GM23338 (cell line): Measurements from ENCODE around the gene SLC15A1. TPM values are rescaled to one million over a fixed set of nuclear protein-coding genes. Genes with fewer than 3 reads are reported as not detected.

Experiments
- ATAC-seq: fragments of 200-7000 bp; cut with Tn5 transposase; 3 replicates; pipeline ENCODE4 v1.9.1; 2020
- DNase-seq: peaks from one replicate; pipeline ENCODE4 v3.0.0-alpha.2; 2015; ENCODE audit warnings: low spot score
- H2AFZ ChIP-seq: fragments of 200-600 bp; sonication (generic); 2 replicates; pipeline ENCODE4 v1.8.0; 2016; ENCODE audit warnings: antibody characterized with exemption, mild to moderate bottlenecking, moderate library complexity
- H3F3A ChIP-seq: fragments of 200-600 bp; sonication (generic); replicated peaks from 2 replicates; pipeline ENCODE4 v1.8.0; 2017; ENCODE audit warnings: antibody characterized with exemption, mixed run types, low read depth
- H3K27ac ChIP-seq: fragments of 200-600 bp; sonication (generic); 2 replicates; pipeline ENCODE4 v1.6.1; 2016; ENCODE audit warnings: low read depth
- H3K27me3 ChIP-seq: fragments of 200-600 bp; sonication (generic); 2 replicates; pipeline ENCODE4 v1.8.0; 2016; ENCODE audit warnings: mild to moderate bottlenecking, mixed run types, moderate library complexity; ENCODE audit not compliant: insufficient read depth
- H3K36me3 ChIP-seq: fragments of 200-600 bp; sonication (generic); 2 replicates; pipeline ENCODE4 v1.8.0; 2016; ENCODE audit warnings: mild to moderate bottlenecking; ENCODE audit not compliant: insufficient read depth
- H3K4me1 ChIP-seq: fragments of 200-600 bp; sonication (generic); 2 replicates; pipeline ENCODE4 v1.8.0; 2016; ENCODE audit warnings: mild to moderate bottlenecking, moderate library complexity; ENCODE audit not compliant: insufficient read depth
- H3K4me2 ChIP-seq: fragments of 200-600 bp; sonication (generic); 2 replicates; pipeline ENCODE4 v1.7.1; 2017; ENCODE audit warnings: mixed run types
- H3K4me3 ChIP-seq: fragments of 200-600 bp; sonication (generic); 2 replicates; pipeline ENCODE4 v1.6.1; 2016; ENCODE audit warnings: mixed run types
- H3K79me2 ChIP-seq: fragments of 200-600 bp; sonication (generic); replicated peaks from 2 replicates; pipeline ENCODE4 v1.8.0; 2017; ENCODE audit warnings: mild to moderate bottlenecking; ENCODE audit not compliant: insufficient read depth
- H3K9me2 ChIP-seq: fragments of 200-600 bp; sonication (generic); 2 replicates; pipeline ENCODE4 v1.8.0; 2017; ENCODE audit not compliant: insufficient read depth
- H4K20me1 ChIP-seq: fragments of 200-600 bp; sonication (generic); replicated peaks from 2 replicates; pipeline ENCODE4 v1.8.0; 2017; ENCODE audit warnings: mild to moderate bottlenecking; ENCODE audit not compliant: insufficient read depth
- H3K27ac Mint-ChIP-seq: 2 replicates; pipeline ENCODE4 v1.8.0; 2020; ENCODE audit warnings: inconsistent platforms, mild to moderate bottlenecking, moderate library complexity, mixed read lengths
- H3K27me3 Mint-ChIP-seq: 3 replicates; pipeline ENCODE4 v1.8.0; 2022; ENCODE audit warnings: low read depth, mild to moderate bottlenecking, moderate library complexity, mixed read lengths, inconsistent platforms; ENCODE audit not compliant: insufficient read depth, poor library complexity
- H3K36me3 Mint-ChIP-seq: 3 replicates; pipeline ENCODE4 v1.8.0; 2021; ENCODE audit warnings: low read depth, mild to moderate bottlenecking, inconsistent platforms, moderate library complexity, mixed read lengths
- H3K4me1 Mint-ChIP-seq: 3 replicates; pipeline ENCODE4 v1.8.0; 2020; ENCODE audit warnings: mild to moderate bottlenecking, inconsistent platforms, mixed read lengths
- H3K4me3 Mint-ChIP-seq: 3 replicates; pipeline ENCODE4 v1.8.0; 2021; ENCODE audit warnings: moderate library complexity, mild to moderate bottlenecking, inconsistent platforms, mixed read lengths
- H3K9me3 Mint-ChIP-seq: 3 replicates; pipeline ENCODE4 v1.8.0; 2020; ENCODE audit warnings: moderate library complexity, mild to moderate bottlenecking, inconsistent platforms, mixed read lengths
- EZH2phosphoT487 ChIP-seq: fragments of 200-600 bp; sonication (generic); IDR thresholded peaks from one replicate; pipeline ENCODE4 v1.8.1; 2018; ENCODE audit warnings: antibody characterized with exemption; ENCODE audit not compliant: unreplicated experiment
- REST ChIP-seq: IDR thresholded peaks from one replicate; pipeline ENCODE4 v1.6.1; 2018; ENCODE audit warnings: antibody characterized with exemption; ENCODE audit not compliant: unreplicated experiment
- ZNF331 ChIP-seq: fragments of 250-450 bp; sonication (Bioruptor Pico); IDR thresholded peaks from 2 replicates; pipeline ENCODE4 v1.5.0; 2020; ENCODE audit warnings: low read depth, mild to moderate bottlenecking, moderate library complexity
- polyA plus RNA-seq: library from polyadenylated mRNA; unstranded; fragments of >200 nt; fragmentation: Nextera tagmentation; extraction: Ambion mirVana; gene quantifications from 2 replicates; pipeline ENCODE4 v1.2.1, GENCODE V29; 2016
- total RNA-seq: library from RNA; depleted of rRNA; stranded (reverse); fragments of >200 nt; shearing (Covaris generic); gene quantifications from 2 replicates; pipeline ENCODE4 v1.2.3, GENCODE V29; 2014
- TF ChIP-seq, protein P1 (sequence below): fragments of 250-450 bp; sonication (Bioruptor Pico); IDR thresholded peaks from 2 replicates; pipeline ENCODE4 v1.5.0; 2020; ENCODE audit warnings: mild to moderate bottlenecking, moderate library complexity

Gene SLC15A1
- total and polyA plus RNA-seq, 2 experiments from 2014 or later: 1.6 to 3.0 TPM

DNA sequence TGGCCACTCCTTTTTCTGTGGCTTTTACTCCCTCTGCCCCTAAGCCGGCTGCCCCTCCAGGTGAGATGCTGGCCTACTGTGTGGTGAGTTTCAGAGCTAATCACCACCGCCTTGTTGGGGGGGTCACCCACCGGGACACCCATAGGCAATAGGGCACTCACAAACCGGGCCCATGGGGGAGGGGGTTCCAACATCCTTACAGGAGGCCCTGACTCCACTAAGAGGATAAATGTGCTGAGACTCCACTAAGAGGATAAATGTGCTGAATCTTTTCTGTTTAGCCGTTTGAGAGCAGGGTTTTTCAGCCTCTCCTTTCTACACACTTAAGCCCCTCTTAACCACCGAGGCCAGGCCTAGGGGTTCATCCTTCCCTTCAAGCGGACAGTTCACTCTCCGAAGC, 73.7 kb downstream of the SLC15A1 start (continued):
- TF ChIP-seq, protein P1, sequence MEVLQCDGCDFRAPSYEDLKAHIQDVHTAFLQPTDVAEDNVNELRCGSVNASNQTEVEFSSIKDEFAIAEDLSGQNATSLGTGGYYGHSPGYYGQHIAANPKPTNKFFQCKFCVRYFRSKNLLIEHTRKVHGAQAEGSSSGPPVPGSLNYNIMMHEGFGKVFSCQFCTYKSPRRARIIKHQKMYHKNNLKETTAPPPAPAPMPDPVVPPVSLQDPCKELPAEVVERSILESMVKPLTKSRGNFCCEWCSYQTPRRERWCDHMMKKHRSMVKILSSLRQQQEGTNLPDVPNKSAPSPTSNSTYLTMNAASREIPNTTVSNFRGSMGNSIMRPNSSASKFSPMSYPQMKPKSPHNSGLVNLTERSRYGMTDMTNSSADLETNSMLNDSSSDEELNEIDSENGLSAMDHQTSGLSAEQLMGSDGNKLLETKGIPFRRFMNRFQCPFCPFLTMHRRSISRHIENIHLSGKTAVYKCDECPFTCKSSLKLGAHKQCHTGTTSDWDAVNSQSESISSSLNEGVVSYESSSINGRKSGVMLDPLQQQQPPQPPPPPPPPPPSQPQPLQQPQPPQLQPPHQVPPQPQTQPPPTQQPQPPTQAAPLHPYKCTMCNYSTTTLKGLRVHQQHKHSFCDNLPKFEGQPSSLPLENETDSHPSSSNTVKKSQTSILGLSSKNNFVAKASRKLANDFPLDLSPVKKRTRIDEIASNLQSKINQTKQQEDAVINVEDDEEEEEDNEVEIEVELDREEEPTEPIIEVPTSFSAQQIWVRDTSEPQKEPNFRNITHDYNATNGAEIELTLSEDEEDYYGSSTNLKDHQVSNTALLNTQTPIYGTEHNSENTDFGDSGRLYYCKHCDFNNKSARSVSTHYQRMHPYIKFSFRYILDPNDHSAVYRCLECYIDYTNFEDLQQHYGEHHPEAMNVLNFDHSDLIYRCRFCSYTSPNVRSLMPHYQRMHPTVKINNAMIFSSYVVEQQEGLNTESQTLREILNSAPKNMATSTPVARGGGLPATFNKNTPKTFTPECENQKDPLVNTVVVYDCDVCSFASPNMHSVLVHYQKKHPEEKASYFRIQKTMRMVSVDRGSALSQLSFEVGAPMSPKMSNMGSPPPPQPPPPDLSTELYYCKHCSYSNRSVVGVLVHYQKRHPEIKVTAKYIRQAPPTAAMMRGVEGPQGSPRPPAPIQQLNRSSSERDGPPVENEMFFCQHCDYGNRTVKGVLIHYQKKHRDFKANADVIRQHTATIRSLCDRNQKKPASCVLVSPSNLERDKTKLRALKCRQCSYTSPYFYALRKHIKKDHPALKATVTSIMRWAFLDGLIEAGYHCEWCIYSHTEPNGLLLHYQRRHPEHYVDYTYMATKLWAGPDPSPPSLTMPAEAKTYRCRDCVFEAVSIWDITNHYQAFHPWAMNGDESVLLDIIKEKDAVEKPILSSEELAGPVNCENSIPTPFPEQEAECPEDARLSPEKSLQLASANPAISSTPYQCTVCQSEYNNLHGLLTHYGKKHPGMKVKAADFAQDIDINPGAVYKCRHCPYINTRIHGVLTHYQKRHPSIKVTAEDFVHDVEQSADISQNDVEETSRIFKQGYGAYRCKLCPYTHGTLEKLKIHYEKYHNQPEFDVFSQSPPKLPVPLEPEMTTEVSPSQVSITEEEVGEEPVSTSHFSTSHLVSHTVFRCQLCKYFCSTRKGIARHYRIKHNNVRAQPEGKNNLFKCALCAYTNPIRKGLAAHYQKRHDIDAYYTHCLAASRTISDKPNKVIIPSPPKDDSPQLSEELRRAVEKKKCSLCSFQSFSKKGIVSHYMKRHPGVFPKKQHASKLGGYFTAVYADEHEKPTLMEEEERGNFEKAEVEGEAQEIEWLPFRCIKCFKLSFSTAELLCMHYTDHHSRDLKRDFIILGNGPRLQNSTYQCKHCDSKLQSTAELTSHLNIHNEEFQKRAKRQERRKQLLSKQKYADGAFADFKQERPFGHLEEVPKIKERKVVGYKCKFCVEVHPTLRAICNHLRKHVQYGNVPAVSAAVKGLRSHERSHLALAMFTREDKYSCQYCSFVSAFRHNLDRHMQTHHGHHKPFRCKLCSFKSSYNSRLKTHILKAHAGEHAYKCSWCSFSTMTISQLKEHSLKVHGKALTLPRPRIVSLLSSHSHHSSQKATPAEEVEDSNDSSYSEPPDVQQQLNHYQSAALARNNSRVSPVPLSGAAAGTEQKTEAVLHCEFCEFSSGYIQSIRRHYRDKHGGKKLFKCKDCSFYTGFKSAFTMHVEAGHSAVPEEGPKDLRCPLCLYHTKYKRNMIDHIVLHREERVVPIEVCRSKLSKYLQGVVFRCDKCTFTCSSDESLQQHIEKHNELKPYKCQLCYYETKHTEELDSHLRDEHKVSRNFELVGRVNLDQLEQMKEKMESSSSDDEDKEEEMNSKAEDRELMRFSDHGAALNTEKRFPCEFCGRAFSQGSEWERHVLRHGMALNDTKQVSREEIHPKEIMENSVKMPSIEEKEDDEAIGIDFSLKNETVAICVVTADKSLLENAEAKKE (CRISPR knock-in tag): no peak
- TF ChIP-seq REST (no peak), EZH2phosphoT487 (no peak)

GRCh38 chr13:98677398-98677797, 75.1 kb downstream of the SLC15A1 start:
- no peak overlapping the region for H3K27ac ChIP-seq
- no peaks in the 10 kb centered on the region; the same call in 2 of the 3 replicates for H3K9me3 Mint-ChIP-seq
- H3K27ac Mint-ChIP-seq: no peak overlapping the region
- no peak overlapping the region for H3K4me2 ChIP-seq
- H3K27me3 Mint-ChIP-seq: peaks cover 2% of the 10 kb centered on the region
- DNase-seq (no peak), ATAC-seq (no peak)
- H3K4me3 Mint-ChIP-seq: no peak overlapping the region
- H2AFZ ChIP-seq: no peak overlapping the region
- no peaks in the 10 kb centered on the region for H4K20me1 ChIP-seq
- H3K9me2 ChIP-seq: 0 out of 2 replicates have a peak, but pooled peaks cover 3% of the 10 kb centered on the region
- no peaks in the 10 kb centered on the region for H3K27me3 ChIP-seq
- no peaks in the 10 kb centered on the region for H3K36me3 ChIP-seq
- H3K79me2 ChIP-seq: no peaks in the 10 kb centered on the region
- H3K4me1 Mint-ChIP-seq: peaks cover 29% of the 10 kb centered on the region
- H3K36me3 Mint-ChIP-seq: no peaks in the 10 kb centered on the region
- no peak overlapping the region for H3K4me3 ChIP-seq
- H3F3A ChIP-seq: no peaks in the 10 kb centered on the region
- peaks cover 4% of the 10 kb centered on the region; the same call in 1 of the 2 replicates for H3K4me1 ChIP-seq
- TF ChIP-seq REST (no peak), ZNF331 (no peak)
